WTC11 (cell line): ENCODE results near the gene PFDN2.

Experiments used
- CTCF ChIP-seq: fragments of 200-600 bp; IDR thresholded peaks from 2 replicates; pipeline ENCODE4 v1.8.0; 2022; ENCODE audit warnings: antibody characterized with exemption
- FOXJ3 ChIP-seq: sonication (generic); formaldehyde crosslinking; IDR thresholded peaks from 2 replicates; pipeline ENCODE4 v1.9.0; 2021; ENCODE audit warnings: missing genetic modification reagents, mild to moderate bottlenecking, borderline replicate concordance
- PREB ChIP-seq: sonication (generic); formaldehyde crosslinking; IDR thresholded peaks from 2 replicates; pipeline ENCODE4 v1.8.1; 2022; ENCODE audit warnings: mild to moderate bottlenecking, missing genetic modification reagents, moderate library complexity, borderline replicate concordance
- ZNF396 ChIP-seq: fragments of 250-450 bp; sonication (Bioruptor Pico); IDR thresholded peaks from 2 replicates; pipeline ENCODE4 v1.8.0; 2021; ENCODE audit warnings: mild to moderate bottlenecking, moderate library complexity, borderline replicate concordance
- ZNF416 ChIP-seq: fragments of 250-450 bp; sonication (Bioruptor Pico); IDR thresholded peaks from 2 replicates; pipeline ENCODE4 v1.9.0; 2021; ENCODE audit warnings: mild to moderate bottlenecking, inconsistent platforms
- ZNF512 ChIP-seq: sonication (generic); formaldehyde crosslinking; IDR thresholded peaks from 2 replicates; pipeline ENCODE4 v1.8.1; 2022; ENCODE audit warnings: missing genetic modification reagents, borderline replicate concordance

GRCh38 chr1:161089938-161090337, 27.9 kb downstream of the PFDN2 start:
- TF ChIP-seq CTCF, result no peak
- TF ChIP-seq ZNF512 (CRISPR knock-in tag), result no peak
- no peak for TF ChIP-seq ZNF396 (CRISPR knock-in tag)
- TF ChIP-seq FOXJ3 (CRISPR knock-in tag), result no peak
- TF ChIP-seq PREB (CRISPR knock-in tag), result no peak
- TF ChIP-seq ZNF416 (CRISPR knock-in tag), result no peak
